Stimulated activated CD8-positive, alpha-beta memory T cell treated with anti-CD3 and anti-CD28 coated beads, Interleukin-4, amount 100 ng/mL, for 4 hours (primary cell): ENCODE data around the gene U2SURP.
"Not testable (repeated sequence)": the region's sequence is repeated elsewhere in the genome, so short reads cannot be mapped to it uniquely, and the experiment has no call there.

Experiments used
- DNase-seq, 2 donors: peaks; one replicate each; pipeline ENCODE4 v3.0.0-alpha.2; 2020; ENCODE audit warnings: low read depth in 2 of 2, low spot score in 1 of 2

The U2SURP gene

GRCh38 chr3:143011705-143012104, 10.3 kb downstream of the U2SURP start:
- DNase-seq = no peak

DNA sequence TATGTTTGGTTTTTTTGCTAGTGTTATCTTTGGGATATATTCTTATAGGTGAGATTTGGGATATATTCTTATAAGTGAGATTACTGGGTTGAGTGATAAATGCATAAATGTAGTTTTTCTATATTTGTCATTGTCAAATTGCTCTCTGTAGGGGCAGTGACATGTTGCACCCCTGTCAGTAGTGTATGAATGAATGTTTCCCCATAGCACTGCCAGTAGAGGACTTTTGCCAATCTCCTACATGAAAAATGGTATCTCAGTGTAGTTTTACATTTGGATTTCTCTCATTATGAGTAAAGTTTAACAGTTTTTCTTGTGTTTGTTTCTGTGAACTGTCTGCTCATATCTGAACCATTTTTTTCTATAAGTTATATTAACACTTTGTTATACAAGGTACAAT, 13.6 kb downstream of the U2SURP start:
- DNase-seq = no peak

DNA sequence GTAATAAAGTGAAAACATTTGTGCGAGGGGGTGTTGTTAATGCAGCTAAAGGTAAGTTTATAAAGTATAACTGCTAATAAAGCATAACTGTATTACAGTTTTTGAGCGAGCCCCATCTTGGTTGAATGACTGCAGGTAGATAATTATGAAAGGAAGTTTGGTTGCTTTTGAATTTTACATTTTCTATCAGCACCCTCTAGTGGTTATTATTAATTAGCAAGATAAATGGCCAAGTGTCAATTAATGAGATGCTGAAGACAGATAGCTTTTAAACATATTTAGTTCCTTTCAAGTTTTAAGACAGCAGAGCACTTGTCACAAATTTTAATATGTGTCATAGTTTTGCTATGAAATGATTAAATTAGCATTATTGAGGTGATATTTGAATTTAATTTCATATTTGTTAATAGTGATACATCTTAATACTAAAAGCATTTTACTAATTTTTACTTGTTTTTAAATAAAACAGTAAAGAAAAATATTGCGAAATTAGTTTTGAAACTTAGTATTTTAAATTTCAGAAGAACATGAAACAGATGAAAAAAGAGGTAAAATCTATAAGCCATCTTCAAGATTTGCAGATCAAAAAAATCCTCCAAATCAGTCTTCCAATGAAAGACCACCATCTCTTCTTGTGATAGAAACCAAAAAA, 15.1 kb downstream of the U2SURP start:
- no peak for DNase-seq

- no peak for DNase-seq
These were observed 23.1 kb downstream of the U2SURP start for GRCh38 chr3:143024351-143024960.

GRCh38 chr3:143031327-143031726, 30.0 kb downstream of the U2SURP start:
- no peak for DNase-seq

GRCh38 chr3:143031796-143032387, 30.5 kb downstream of the U2SURP start:
- not testable (repeated sequence) for DNase-seq

- no peak for DNase-seq
These were observed 34.3 kb downstream of the U2SURP start for GRCh38 chr3:143035466-143036211.

DNA sequence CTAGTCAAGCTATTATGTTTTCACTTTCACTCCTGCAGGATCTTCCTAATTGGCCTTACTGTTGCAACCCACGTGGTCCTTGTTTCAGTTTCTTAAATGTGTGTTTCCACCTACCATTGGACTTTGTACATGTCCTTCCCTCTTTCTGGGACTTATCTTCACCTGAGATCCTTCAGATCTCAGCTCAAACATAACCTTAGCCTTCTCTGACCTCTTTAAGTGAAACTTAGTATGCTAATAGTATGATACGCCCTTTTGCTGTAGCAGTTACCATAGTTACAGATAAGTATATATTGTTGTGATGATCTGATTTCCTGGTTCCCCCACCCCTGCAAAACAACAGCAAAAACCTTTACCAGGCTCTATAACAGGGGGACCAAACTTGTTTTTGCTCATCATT, 35.2 kb downstream of the U2SURP start:
- DNase-seq = no peak

DNA sequence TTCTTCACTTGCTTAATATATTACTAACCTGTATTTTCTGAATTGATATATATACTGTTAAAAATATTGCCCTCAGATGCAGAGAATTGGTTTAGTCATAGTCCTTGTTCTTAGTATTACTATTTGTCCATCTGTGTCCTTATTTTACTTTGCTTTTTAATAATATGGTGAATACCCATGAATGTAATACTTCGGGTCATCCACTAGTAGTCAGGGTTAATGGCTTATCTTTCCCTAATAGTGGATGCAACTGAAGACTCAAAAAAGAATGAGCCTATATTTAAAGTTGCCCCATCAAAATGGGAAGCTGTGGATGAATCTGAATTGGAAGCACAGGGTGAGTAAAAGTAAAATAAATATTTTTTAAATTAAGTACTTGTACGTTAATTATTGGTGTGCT, 36.5 kb downstream of the U2SURP start:
- no peak for DNase-seq

DNA sequence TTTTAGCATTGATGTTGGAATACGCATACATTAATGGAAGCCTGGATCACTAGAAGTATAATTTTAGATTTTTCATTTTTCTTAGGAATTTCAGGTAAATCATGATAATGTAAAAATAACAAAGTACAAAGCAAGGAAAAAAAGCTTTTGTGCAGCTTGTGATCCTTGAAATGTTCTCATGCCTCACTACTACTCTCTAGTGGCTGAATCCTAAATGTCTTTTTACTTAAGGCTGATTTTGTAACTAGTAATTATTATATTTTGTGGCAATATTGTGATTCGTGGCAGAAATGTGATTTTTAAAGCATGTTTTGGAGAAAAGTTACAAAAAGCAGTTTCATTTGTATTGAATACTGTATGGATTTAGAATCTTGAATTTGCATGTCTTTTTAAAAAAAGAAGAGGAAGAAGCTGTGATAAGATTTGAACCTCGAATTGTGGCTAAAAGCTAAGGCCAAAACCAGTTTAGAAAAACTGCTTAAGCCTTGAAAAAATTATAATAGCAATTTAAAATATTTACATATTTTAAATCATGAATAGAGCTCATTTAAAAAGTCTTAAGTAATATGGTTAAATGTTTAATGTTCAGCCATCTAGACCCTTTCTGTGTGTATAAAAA, 39.0 kb downstream of the U2SURP start:
- no peak for DNase-seq

GRCh38 chr3:143041903-143042302, 40.5 kb downstream of the U2SURP start:
- DNase-seq = no peak

DNA sequence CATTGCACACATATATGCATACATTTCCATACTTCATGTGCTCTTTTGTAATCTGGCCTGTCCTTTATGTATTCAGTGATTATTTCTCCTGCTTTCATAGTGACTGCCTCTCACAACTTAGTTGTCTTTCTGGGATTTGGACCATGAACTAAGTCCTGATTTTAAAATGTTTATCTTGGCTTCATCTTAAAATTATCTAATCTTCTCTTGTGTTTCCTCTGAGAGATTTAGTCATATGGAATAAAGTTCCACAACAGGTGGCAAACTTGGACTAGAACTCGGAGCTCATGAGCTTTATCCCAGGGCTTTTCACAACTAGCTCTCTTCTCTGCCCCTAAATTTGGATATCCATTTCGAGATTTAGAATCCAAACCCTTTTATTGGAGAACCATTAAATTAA, 44.3 kb downstream of the U2SURP start:
- DNase-seq = no peak

- DNase-seq = not testable (repeated sequence)
These were observed 44.7 kb downstream of the U2SURP start for GRCh38 chr3:143046075-143046474.

DNA sequence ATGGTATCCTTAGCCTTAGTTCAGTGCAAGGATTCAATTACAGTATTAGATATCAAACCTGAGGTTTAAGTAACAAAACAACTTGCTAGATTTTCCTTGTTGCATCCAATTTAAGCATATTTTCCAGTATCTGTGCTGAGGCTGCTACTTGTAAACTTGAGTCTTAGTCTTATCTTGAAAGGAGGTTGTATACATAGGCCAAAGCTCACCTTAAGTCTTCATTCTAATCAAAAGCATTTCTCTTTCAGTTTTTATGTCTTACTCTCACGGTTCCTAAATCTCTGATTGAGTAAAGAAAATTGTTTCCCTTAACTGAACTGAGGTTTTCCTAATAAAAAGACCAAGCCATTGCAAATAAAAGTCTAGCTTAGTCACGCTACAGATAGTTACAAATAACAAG, 52.6 kb downstream of the U2SURP start:
- no peak for DNase-seq

DNA sequence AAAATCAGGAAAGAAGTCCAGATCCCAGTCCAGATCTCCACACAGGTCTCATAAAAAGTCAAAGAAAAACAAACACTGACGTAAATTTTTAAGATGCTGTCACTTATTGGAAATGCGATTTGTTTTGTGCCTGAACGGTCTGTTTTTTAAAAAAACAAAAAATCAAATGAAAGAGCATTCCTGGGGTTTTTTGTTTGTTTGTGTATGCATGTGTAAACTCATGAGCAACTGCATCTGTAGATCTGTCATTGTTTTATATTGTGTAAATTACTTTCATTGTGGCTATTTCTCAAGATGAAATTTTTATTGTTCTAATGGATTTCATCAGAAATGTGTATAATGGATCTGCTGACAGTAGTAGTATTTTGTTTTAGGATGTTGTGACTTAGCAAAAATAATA, 55.0 kb downstream of the U2SURP start:
- DNase-seq = no peak

GRCh38 chr3:143060906-143061305, 59.5 kb downstream of the U2SURP start:
- DNase-seq = no peak

GRCh38 chr3:143063018-143063417, 61.6 kb downstream of the U2SURP start:
- no peak for DNase-seq

GRCh38 chr3:143064777-143065176, 63.4 kb downstream of the U2SURP start:
- no peak for DNase-seq

GRCh38 chr3:143065364-143065763, 64.0 kb downstream of the U2SURP start:
- DNase-seq = no peak

DNA sequence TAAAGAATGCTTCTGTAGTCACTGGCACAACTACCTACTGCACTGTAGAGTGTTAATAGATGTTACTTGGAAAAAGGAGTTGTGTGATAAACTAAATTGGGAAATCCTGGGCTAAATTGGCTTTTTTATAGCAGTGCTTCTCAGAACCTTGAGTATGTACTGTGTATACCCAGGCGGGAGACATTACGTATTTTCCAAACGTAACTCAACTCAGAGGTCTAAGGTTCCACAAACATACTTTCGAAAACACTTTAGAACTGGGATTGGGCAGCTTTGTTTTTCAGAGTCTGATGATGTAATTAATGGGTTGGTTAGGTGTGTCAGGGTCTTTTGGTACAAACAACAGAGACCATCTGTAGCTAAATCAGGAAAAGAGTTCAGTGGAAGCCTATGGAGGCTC, 64.7 kb downstream of the U2SURP start:
- DNase-seq = no peak

- DNase-seq = no peak
These were observed 65.8 kb downstream of the U2SURP start for GRCh38 chr3:143067201-143067600.

DNA sequence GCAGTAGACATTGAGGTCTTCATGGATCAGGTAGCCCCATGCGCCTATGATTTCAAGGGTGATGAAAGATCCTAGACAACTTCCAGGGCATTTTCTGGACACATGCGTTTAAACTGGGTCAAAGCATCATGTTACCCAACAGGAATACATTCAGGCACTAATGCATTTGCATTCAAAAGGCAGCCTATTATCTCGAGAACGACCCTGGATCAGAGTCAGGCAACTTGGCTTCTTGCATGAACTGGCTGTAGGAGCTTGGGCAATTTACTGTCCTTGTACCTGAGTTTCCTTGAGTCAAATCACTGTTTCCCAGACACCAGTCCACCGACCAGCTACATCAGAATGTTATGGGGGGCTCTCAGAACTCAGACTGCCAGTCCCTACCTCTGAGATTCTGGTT, 66.7 kb downstream of the U2SURP start:
- no peak for DNase-seq
